ENCODE measurements around the gene TSN. TPM values are rescaled to one million over a fixed set of nuclear protein-coding genes. Genes with fewer than 3 reads are reported as not detected.
A peak's percentile ranks its signal among the peaks of the same experiment; 100 is the strongest.

TSN gene
- total and polyA plus RNA-seq, 9 of the 15 experiments (the other 6 are each of a cell fraction or from before 2014, with no cell fraction given), result 63.2 to 152 (median 95.2) TPM

DNA sequence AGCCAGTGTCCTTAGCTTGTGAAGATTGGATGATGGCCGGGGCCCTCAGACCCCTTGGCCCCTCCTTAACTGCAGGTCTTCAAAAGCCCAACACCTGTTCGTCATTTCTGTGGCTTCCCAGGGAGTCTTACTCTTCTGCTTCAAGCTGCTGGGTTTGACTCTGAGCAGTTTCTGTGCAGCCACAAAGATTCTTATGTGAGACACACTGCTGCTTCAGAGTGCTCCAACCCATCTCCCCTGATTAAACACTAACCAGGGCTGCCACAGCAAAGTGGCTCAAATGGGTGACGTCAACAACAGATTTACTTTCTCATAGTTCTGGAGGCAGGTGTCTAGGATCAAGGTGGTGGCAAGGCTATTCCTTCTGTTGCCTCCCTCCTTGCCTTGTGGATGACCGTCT lies 40.8 kb downstream of the TSN start (continued):
- no peak for TF ChIP-seq ZNF589 (CRISPR knock-in tag; IDR thresholded peaks at IDR 0.05; ENCODE audit: low read depth)

DNA sequence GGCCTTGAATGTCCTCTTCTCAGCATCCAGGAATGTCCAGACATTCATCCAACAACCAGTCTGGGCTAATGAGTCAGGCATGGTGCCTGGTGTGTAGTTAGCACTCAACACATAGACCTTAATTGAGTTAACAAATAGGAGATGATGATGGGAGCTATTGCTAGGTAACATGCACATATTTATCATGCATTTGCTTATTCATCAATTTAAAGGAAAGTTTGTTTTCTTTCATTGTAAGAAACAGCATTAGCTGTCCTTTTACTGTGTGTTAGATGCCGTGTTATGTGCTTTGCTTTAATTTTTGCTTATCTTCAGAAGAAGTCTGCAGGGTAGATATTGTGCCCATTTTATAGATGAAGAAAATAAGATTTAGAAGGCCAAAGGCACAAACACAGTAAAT lies 43.2 kb downstream of the TSN start:
- BruUV-seq (replicated peaks), result no TSS peak
- Histone ChIP-seq H3K27ac (ENCODE audit: extremely low read depth, low read depth, low read length) (no peak overlapping the region), H2AFZ (ENCODE audit: low read depth, low read length) (no peak overlapping the region), H3K9me3 (replicated peaks; ENCODE audit: control insufficient read depth, insufficient read depth, low read depth, low read length) (no peaks in the 10 kb centered on the region), H3K4me2 (ENCODE audit: insufficient read depth, low read length) (no peak overlapping the region), H3K9me1 (ENCODE audit: control insufficient read depth, insufficient read depth, low read length) (no peaks in the 10 kb centered on the region), H4K20me1 (replicated peaks; ENCODE audit: control insufficient read depth, insufficient read depth, low read length) (no peaks in the 10 kb centered on the region), H3K36me3 (ENCODE audit: control insufficient read depth, insufficient read depth, low read length) (no peaks in the 10 kb centered on the region), H3K9ac (ENCODE audit: insufficient read depth in 1 of 2, low read depth in 2 of 2, low read length in 2 of 2) (no peak overlapping the region), H3K4me1 (replicated peaks in 1 of 2; ENCODE audit: control insufficient read depth in 2 of 2, insufficient read depth in 2 of 2, low read length in 2 of 2) (no peaks in the 10 kb centered on the region), H3K79me2 (ENCODE audit: control insufficient read depth, insufficient read depth, low read length) (no peaks in the 10 kb centered on the region), H3K27me3 (ENCODE audit: control insufficient read depth in 2 of 2, insufficient read depth in 2 of 2, low read length in 2 of 2) (peaks cover 18 to 37% of the 10 kb centered on the region in 2 experiments; a peak in 4 of 5 replicates), H3K4me3 (no peak overlapping the region)
- CTCF ChIA-PET (ENCODE audit: low intra/inter-chr PET ratio), result no interaction called here
- no peak for TF ChIP-seq FOXJ2 (tag; IDR thresholded peaks at IDR 0.05)
- TF ChIP-seq HDGF (IDR thresholded peaks at IDR 0.05), result no peak
- TF ChIP-seq ZNF316 (IDR thresholded peaks at IDR 0.05), result peak; percentile 48; the same call in 1 of the 2 replicates
- peak; percentile 31; the same call in 1 of the 2 replicates for TF ChIP-seq C11orf30 (IDR thresholded peaks at IDR 0.05; ENCODE audit: low read depth)
- no peak for DNase-seq (ENCODE audit: extremely low read depth in 1 of 4, low spot score in 3 of 4)
- 0% methylated on average over 1 of the region's 1 CpG for WGBS (ENCODE audit: insufficient coverage, low coverage, missing lambda C conversion rate)
- FAIRE-seq, result no peak
- in situ Hi-C loops (cut with MboI), result loop anchor here (25.0 kb wide), 1 partner anchor 711 kb away; no protein-coding TSS in a partner anchor
- POLR2A ChIA-PET, result no interaction called here
- intact Hi-C loops (cut with micrococcal nuclease), result no loop called here
- no peak for ATAC-seq

GRCh38 chr2:121801916-121802315 lies 46.5 kb downstream of the TSN start:
- FAIRE-seq (no peak), ATAC-seq (no peak), DNase-seq (ENCODE audit: extremely low read depth in 1 of 4, low spot score in 3 of 4) (no peak)
- Histone ChIP-seq H3K79me2 (ENCODE audit: control insufficient read depth, insufficient read depth, low read length) (no peaks in the 10 kb centered on the region), H3K4me2 (ENCODE audit: insufficient read depth, low read length) (no peak overlapping the region), H3K9me1 (ENCODE audit: control insufficient read depth, insufficient read depth, low read length) (no peaks in the 10 kb centered on the region), H3K9me3 (replicated peaks; ENCODE audit: control insufficient read depth, insufficient read depth, low read depth, low read length) (no peaks in the 10 kb centered on the region), H3K9ac (ENCODE audit: insufficient read depth in 1 of 2, low read depth in 2 of 2, low read length in 2 of 2) (no peak overlapping the region), H3K4me1 (replicated peaks in 1 of 2; ENCODE audit: control insufficient read depth in 2 of 2, insufficient read depth in 2 of 2, low read length in 2 of 2) (no peaks in the 10 kb centered on the region), H3K4me3 (no peak overlapping the region), H3K27me3 (ENCODE audit: control insufficient read depth in 2 of 2, insufficient read depth in 2 of 2, low read length in 2 of 2) (peaks cover 11 to 26% of the 10 kb centered on the region in 2 experiments; a peak in 4 of 5 replicates), H2AFZ (ENCODE audit: low read depth, low read length) (no peak overlapping the region), H3K27ac (ENCODE audit: extremely low read depth, low read depth, low read length) (no peak overlapping the region), H4K20me1 (replicated peaks; ENCODE audit: control insufficient read depth, insufficient read depth, low read length) (no peaks in the 10 kb centered on the region), H3K36me3 (ENCODE audit: control insufficient read depth, insufficient read depth, low read length) (no peaks in the 10 kb centered on the region)
- CTCF ChIA-PET (ENCODE audit: low intra/inter-chr PET ratio), result no interaction called here
- POLR2A ChIA-PET, result no interaction called here
- intact Hi-C loops (cut with micrococcal nuclease) (no loop called here), in situ Hi-C loops (cut with MboI) (no loop called here)
- BruUV-seq (replicated peaks), result no TSS peak
- 2% methylated on average over 2 of the region's 2 CpGs for WGBS (ENCODE audit: insufficient coverage, low coverage, missing lambda C conversion rate)
- TF ChIP-seq, protein P1, sequence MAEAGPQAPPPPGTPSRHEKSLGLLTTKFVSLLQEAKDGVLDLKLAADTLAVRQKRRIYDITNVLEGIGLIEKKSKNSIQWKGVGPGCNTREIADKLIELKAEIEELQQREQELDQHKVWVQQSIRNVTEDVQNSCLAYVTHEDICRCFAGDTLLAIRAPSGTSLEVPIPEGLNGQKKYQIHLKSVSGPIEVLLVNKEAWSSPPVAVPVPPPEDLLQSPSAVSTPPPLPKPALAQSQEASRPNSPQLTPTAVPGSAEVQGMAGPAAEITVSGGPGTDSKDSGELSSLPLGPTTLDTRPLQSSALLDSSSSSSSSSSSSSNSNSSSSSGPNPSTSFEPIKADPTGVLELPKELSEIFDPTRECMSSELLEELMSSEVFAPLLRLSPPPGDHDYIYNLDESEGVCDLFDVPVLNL (CRISPR knock-in tag; IDR thresholded peaks at IDR 0.05; ENCODE audit: low read depth), result no peak
- TF ChIP-seq HEY1 (CRISPR knock-in tag; IDR thresholded peaks at IDR 0.05; ENCODE audit: borderline replicate concordance) (no peak), ETV5 (CRISPR knock-in tag; IDR thresholded peaks at IDR 0.05; ENCODE audit: low read depth) (no peak), RBM25 (IDR thresholded peaks at IDR 0.05; ENCODE audit: low read depth, low read length, severe bottlenecking) (no peak), ZNF583 (CRISPR knock-in tag; IDR thresholded peaks at IDR 0.05) (no peak), STAG1 (CRISPR knock-in tag; IDR thresholded peaks at IDR 0.05; ENCODE audit: borderline replicate concordance) (no peak), CREBBP (IDR thresholded peaks at IDR 0.05; ENCODE audit: low read depth, low read length) (no peak), ZBTB34 (CRISPR knock-in tag; IDR thresholded peaks at IDR 0.05) (no peak)
